GM21529 (cell line): Measurements from ENCODE around the gene PLA2G12A.

Experiments
- ATAC-seq: cut with Tn5 transposase; IDR thresholded peaks from one replicate; pipeline ENCODE4 v1.9.1; 2021; ENCODE audit not compliant: unreplicated experiment

PLA2G12A gene

GRCh38 chr4:109729117-109729717, 653 bp downstream of the PLA2G12A start:
- no peak for ATAC-seq

DNA sequence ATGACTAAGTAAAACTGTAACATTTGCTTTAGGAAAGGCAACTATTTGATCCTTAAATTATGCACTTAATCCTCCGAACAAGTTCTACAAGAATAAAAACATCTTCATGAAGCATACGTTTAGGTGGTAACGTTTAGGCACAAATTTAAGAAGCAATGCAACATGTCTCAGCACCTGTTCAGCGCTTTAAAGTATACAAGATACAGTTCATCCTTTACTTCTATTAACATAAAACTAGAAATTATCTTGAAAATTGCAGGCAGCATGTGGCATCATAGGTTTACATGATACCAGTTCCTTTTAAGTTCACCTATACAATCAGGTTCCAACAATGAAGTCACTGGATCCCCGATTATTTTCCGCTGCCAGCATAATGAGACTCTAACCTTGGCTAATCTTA, 1.5 kb downstream of the PLA2G12A start:
- no peak for ATAC-seq

GRCh38 chr4:109723110-109723509, 6.8 kb downstream of the PLA2G12A start:
- ATAC-seq = no peak

DNA sequence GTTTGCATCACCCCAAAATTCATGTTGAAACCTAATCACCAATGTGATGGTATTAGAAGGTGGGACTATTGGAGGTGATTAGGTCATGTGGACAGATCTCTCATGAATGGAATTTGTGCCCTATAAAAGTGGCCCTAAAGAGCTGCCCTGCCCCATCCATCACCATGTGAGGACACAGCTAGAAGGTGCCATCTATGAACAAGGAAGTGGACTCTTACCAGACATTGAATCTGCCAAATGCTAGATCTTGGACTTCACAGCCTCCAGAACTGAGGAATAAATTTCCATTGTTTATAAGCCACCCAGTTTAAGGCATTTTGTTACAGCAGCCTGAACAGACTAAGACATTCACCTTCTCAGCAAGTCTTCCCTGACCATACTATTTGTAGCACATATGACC, 7.5 kb downstream of the PLA2G12A start:
- ATAC-seq = no peak

GRCh38 chr4:109721033-109721432, 8.8 kb downstream of the PLA2G12A start:
- no peak for ATAC-seq

GRCh38 chr4:109719604-109720003, 10.3 kb downstream of the PLA2G12A start:
- ATAC-seq = no peak

GRCh38 chr4:109718759-109719158, 11.1 kb downstream of the PLA2G12A start:
- ATAC-seq = no peak

DNA sequence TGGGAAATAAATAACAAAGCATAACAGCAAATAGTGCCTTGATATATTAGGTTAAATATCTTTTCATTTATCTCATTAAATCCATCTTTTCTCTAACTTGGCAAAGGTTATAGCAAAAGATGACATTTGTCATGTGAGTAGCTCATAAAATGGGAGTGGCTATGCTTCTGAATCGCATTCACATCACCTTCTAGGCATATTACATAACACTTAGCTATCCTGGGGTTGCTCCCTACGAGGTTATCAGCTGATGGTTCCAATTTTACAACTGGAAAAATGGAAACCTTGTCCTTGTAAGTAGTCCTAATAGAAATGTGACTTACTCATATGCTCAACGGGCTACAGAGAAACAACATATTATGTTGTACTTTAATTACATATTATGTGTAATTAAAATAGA, 16.4 kb downstream of the PLA2G12A start:
- ATAC-seq = no peak

DNA sequence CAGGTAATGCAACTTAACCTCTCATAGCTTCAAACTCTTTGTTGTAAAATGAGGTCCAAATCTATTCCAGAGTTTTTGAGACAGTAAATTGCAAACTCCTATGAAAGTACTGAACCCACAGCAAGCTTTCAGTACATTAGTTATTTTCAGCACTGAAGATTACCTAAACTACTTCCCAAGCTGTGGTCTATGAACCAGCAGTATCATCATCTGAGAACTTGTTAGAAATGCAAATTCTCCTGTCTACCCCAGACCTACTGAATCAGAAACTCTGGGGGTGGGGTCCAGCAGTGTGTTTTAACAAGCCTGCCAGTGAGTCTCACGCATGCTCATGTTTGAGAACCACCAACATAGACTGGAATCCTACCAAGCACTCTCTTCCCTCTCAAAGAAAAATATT, 20.9 kb downstream of the PLA2G12A start:
- peak; percentile 97 for ATAC-seq

- ATAC-seq = no peak
Observed at GRCh38 chr4:109708435-109708834, 21.4 kb downstream of the PLA2G12A start.

GRCh38 chr4:109703664-109704361, 26.1 kb downstream of the PLA2G12A start:
- ATAC-seq = no peak

DNA sequence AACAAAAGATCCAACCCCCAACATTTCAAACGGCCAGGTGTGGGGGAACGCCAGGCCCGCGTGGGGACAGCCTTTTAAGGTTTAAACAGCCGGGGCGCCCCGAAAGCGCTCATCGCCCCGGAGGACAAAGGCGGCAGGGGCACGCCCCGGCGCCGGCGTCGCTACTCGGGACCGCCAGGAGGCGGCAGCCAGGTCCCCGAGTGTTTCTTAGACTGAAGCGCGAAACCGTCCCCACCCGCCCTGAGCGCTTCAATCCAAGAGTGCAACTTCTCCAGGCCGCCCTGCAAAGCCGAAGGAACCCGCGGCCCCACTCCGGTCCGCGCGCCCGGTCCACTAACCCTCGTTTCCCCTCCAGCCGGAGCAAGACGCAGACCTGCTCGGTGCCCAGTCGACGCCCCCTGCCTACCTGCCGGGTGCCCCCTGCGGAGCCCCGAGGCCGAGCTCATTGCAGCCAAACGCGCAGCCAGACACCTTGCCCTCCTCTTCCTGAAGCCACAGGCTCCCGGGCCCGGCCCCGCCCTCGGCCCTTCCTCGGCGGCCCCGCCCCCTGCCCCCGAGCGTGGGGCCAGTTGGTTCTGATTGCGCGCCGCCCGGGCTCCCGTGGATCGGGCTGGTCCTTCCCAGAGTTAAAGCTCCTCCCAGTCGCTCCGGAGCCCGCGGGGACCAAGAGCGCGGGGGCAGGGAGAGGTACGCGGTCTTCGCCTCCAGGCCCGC, 26.8 kb downstream of the PLA2G12A start, which contains the start of gene CASP6:
Gene CASP6, minus strand, starts transcription at position 496 of the 714 bp plus-strand sequence. Its CDS starts 50 bp downstream, at position 446.
- ATAC-seq = peak; percentile 74

- no peak for ATAC-seq
Observed at GRCh38 chr4:109701566-109702410, 28.1 kb downstream of the PLA2G12A start.

- ATAC-seq = no peak
Observed at GRCh38 chr4:109699553-109700225, 30.2 kb downstream of the PLA2G12A start.

- no peak for ATAC-seq
Observed at GRCh38 chr4:109698656-109699055, 31.2 kb downstream of the PLA2G12A start.

DNA sequence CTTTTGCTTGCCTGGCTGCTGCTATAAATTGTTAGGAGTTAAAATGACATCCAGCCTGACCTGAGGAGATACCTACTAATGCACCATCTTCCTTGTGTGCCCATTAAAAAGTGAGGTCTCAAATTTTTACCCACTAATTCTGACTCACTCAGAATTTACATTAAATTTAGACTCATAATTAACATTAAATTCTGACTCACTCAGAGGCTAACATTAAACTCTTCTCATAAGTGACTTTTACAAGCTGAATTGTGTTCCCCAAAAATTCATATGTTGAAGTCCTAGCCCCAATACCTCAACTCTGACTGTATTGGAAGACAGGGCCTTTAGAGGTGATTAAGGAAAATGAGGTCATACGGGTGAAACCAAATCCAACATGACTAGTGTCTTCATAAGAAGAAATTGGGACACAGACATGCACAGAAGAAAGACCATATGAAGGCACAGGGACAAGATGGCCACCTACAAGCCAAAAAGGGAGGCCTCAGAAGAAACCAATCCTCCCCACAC, 38.4 kb downstream of the PLA2G12A start:
- no peak for ATAC-seq

GRCh38 chr4:109690690-109691410, 39.0 kb downstream of the PLA2G12A start:
- peak; percentile 84 for ATAC-seq

GRCh38 chr4:109684727-109685126, 45.1 kb downstream of the PLA2G12A start:
- no peak for ATAC-seq

DNA sequence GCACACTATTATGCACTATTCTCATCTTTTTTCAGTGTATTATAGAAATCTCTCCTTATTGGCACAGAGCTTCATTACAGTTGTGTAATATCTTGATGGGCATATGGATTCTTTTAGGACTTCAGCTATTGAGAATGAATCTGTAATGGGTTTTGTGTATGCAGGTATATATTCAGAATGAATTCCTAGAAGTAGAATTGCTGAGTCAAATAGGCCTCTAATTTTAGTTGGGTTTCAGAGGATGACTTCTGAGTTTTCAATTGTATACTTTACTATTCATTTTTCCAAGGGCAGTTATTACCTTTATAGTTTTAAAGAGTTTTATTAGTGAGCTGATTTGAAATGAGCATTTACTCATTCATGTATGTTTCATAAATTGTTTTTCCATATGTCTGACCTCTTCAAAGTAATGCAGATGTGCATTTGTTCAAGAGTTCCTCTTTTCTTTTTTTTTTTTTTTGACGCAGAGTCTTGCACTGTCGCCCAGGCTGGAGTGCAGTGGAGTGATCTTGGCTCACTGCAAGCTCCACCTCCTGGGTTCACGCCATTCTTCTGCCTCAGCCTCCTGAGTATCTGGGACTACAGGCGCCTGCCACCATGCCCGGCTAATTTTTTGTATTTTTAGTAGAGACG, 46.1 kb downstream of the PLA2G12A start:
- ATAC-seq = no peak
